Choroid plexus epithelial cell (primary cell): Measurements from ENCODE around the gene PARD6A.
"Not testable (repeated sequence)": the region's sequence is repeated elsewhere in the genome, so short reads cannot be mapped to it uniquely, and the experiment has no call there.

Experiments used
- DNase-seq: peaks from one replicate; pipeline ENCODE4 v3.0.0-alpha.2; 2010; ENCODE audit warnings: low read depth
- H3K4me3 ChIP-seq: 2 replicates; pipeline ENCODE4 v1.5.1; 2011; ENCODE audit warnings: low read depth, mild to moderate bottlenecking, control low read depth, low read length, moderate library complexity
- TF ChIP-seq, protein P1 (sequence below): conservative IDR thresholded peaks from 2 replicates; pipeline ENCODE4 v1.5.1; 2011; ENCODE audit warnings: low read depth, mild to moderate bottlenecking, control low read depth, inconsistent platforms, low read length, moderate library complexity

The PARD6A gene

DNA sequence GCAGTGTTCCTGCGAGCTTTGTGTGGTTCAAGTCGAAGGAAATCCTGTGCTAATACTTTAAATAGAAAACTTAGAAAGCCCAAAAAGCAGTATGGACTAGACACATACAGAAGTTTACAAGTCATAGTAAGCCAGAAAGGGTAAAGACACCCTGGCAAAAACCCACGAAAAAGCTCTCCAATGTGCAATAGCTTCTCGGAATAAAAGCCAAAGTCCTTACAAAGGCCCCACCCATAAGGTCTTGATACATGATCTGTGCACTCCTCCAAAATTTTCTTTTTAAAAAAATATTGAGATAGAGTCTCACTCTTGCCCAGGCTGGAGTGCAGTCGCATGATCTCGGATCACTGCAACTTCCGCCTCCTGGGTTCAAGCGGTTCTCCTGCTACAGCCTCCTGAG, 16.2 kb downstream of the PARD6A start:
- DNase-seq = no peak
- no peak overlapping the region for H3K4me3 ChIP-seq
- TF ChIP-seq, protein P1, sequence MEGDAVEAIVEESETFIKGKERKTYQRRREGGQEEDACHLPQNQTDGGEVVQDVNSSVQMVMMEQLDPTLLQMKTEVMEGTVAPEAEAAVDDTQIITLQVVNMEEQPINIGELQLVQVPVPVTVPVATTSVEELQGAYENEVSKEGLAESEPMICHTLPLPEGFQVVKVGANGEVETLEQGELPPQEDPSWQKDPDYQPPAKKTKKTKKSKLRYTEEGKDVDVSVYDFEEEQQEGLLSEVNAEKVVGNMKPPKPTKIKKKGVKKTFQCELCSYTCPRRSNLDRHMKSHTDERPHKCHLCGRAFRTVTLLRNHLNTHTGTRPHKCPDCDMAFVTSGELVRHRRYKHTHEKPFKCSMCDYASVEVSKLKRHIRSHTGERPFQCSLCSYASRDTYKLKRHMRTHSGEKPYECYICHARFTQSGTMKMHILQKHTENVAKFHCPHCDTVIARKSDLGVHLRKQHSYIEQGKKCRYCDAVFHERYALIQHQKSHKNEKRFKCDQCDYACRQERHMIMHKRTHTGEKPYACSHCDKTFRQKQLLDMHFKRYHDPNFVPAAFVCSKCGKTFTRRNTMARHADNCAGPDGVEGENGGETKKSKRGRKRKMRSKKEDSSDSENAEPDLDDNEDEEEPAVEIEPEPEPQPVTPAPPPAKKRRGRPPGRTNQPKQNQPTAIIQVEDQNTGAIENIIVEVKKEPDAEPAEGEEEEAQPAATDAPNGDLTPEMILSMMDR = no peak

DNA sequence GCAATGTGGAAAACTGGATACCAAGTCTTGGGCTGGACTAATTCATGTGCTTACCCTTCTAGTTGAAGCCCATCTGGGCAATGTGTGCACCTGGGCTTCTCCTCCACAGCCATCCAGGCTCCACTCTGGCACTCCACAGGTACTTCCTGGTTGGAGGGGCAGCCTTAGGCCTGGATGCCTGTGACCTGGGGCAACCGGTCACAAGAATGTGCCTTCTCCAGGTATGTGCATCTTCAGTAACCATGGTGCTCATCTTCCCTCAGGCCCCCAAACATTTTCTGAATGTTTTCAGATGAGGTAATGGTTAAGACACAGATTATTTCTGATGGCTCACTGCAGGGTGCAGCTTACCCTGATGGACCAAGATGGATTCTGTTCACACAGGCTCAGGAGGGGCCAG, 17.0 kb downstream of the PARD6A start:
- TF ChIP-seq, protein P1 = no peak
- DNase-seq = no peak
- no peak overlapping the region for H3K4me3 ChIP-seq

DNA sequence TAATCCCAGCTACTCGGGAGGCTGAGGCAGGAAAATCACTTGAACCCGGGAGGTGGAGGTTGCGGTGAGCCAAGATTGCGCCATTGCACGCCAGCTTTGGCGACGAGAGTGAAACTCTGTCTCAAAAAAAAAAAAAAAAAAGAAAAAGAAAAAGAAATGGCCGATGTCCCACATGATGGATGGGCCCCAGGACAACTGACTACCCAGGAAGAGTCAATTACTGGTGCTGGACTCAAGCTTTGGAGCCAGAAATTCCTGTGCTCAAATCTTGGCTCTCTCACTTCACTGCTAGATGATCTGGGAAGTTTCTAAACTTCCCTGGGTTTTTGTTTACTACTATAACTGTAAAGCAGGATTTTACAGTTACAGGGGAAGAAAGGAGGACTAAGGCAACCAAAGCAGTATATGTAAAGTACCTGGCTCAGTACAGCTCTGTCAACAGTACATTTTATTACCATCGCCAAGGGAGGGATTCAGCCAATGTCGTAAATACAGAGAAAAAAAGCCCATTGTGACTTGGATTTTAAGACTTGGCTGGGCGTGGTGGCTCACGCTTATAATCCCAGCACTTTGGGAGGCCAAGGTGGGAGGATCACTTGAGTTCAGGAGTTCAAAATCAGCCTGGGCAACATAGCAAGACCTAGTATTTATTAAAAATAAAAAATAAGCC, 17.7 kb downstream of the PARD6A start:
- DNase-seq = no peak
- TF ChIP-seq, protein P1 = no peak
- no peak overlapping the region for H3K4me3 ChIP-seq

DNA sequence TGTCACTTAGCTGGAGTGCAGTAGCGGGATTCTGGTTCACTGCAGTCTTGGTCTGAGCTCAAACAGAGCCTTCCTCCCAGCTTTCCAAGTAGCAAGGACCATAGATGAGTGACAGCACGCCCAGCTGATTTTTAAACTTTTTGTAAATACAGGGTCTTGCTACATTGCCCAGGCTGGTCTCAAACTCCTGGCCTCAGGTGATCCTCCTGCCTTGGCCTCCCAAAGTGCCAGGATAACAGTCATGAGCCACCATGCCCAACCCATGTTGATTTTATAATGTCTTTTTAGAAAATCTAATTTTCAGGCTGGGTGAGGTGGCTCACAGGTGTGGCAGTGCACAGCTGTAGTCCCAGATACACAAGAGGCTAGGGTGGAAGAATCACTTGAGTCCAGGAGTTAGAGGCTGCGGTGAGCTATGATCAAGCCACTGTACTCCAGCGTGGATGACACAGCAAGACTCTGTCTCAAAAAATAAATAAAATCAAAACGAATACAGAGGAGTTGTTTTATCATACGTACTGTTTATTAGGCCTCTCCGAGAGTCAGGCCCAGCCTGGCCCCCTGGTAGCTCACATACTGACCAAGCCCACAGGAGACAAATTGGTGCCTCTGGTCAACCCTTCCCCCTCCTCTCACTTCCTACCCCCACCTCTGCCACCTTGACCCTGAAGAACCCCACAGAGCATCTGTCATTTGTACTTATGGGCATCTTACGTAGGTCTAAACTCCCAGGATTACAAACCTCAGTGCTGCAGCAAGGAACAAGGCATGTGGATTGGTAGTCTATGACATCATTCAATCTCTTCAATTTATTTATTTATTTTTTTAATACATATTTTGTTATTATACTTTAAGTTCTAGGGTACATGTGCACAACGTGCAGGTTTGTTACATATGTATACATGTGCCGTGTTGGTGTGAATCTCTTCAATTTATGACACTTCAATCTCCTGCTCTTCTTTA, 19.5 kb downstream of the PARD6A start:
- no peak overlapping the region for H3K4me3 ChIP-seq
- TF ChIP-seq, protein P1 = no peak
- DNase-seq = no peak

DNA sequence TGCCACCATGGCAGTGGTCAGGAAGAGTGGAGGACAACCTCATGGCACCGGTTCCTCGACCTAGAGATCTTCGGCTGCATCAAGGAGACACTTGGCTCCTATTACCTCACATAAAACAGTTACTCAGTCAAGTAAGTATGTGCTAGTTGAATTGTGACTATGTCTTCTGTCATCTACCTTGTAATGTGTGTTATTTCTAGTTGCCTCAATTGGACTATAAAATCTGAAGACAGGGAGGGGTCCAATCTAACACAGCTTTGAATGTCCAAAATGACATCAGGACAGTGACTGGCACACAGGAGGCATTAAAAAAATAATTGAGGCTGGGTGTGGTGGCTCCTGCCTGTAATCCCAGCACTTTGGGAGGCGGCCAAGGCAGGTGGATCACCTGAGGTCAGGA, 23.0 kb downstream of the PARD6A start:
- no peak overlapping the region for H3K4me3 ChIP-seq
- no peak for DNase-seq
- TF ChIP-seq, protein P1 = no peak

DNA sequence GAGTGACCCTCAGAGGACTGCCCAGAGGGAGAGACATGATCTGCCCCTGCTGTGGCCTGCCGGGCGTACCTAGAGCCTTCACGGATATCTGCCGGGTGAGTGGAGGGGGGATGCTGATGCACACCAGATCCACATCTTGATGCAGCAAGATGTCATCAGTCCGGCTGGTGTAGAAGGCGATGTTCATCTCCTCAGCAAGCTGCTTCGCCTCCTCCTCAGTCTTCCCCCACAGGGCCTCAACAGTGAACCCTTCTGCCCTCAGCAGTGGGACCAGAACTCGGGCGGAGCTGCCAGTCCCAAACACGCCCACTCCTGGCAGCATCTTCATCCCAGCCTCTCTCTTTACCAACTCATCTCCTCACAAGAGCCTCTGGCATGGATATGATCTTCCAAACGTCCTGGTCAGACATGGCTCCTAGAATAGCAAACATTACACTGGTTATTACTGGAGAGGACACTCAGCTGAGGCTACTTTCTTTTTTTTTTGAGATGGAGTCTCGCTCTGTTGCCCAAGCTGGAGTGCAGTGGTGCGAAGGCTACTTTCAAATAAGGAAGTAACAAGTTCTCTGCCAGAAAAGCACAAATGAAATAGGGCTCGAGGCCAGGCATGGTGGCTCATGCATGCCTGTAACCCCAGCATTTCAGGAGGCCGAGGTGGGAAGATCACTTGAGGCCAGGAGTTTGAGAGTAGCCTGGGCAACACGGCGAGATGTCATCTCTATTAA, 24.8 kb downstream of the PARD6A start:
- DNase-seq = no peak
- TF ChIP-seq, protein P1 = no peak
- H3K4me3 ChIP-seq = no peak overlapping the region

DNA sequence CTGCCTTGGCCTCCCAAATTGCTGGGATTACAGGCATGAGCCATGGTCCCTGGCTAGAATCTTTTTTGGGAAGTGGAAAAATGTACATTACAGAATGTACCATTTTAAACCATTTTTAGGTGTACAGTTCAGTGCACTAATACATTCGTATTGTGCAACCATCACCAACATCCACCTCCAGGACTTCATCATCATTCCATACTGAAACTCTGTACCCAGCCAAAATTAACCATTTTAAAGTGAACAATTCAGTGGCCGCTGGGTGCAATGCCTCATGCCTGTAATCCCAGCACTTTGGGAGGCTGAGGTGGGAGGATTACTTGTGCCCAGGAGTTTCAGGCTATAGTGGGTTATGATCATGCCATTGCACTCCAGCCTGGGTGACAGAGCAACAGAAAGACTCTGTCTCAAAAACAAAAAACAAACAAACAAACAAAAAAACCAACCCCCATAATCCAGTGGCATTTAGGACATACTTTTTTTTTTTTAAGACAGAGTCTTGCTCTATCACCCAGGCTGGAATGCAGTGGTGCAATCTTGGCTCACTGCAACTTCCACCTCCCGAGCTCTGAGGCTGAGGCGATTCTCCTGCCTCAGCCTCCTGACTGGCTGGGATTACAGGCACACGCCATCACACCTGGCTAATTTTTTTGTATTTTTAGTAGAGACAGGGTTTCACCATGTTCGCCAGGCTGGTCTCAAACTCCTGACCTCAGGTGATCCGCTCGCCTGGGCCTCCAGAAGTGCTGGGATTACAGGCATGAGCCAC, 32.9 kb downstream of the PARD6A start:
- not testable (repeated sequence) for DNase-seq, H3K4me3 ChIP-seq
